Osteocyte (in vitro differentiated cells): ENCODE data around the gene CGA. TPM values are rescaled to one million over a fixed set of nuclear protein-coding genes. Genes with fewer than 3 reads are reported as not detected.

Experiments
- DNase-seq: peaks from one replicate; pipeline ENCODE4 v3.0.0; 2021; ENCODE audit warnings: mixed read lengths; ENCODE audit not compliant: unreplicated experiment; ENCODE audit errors: extremely low spot score
- H3K27ac Mint-ChIP-seq: one replicate; pipeline ENCODE4 v1.8.0; 2021; ENCODE audit warnings: mild to moderate bottlenecking, mixed read lengths; ENCODE audit not compliant: unreplicated experiment
- H3K27me3 Mint-ChIP-seq: one replicate; pipeline ENCODE4 v1.8.0; 2021; ENCODE audit warnings: mixed read lengths; ENCODE audit not compliant: unreplicated experiment
- H3K36me3 Mint-ChIP-seq: one replicate; pipeline ENCODE4 v1.8.0; 2021; ENCODE audit warnings: mixed read lengths; ENCODE audit not compliant: unreplicated experiment
- H3K4me1 Mint-ChIP-seq: one replicate; pipeline ENCODE4 v1.8.0; 2021; ENCODE audit warnings: mixed read lengths; ENCODE audit not compliant: unreplicated experiment
- H3K4me3 Mint-ChIP-seq: one replicate; pipeline ENCODE4 v1.8.0; 2021; ENCODE audit warnings: mild to moderate bottlenecking, moderate library complexity, mixed read lengths; ENCODE audit not compliant: unreplicated experiment
- H3K9me3 Mint-ChIP-seq: one replicate; pipeline ENCODE4 v1.8.0; 2021; ENCODE audit warnings: mixed read lengths; ENCODE audit not compliant: unreplicated experiment
- CTCF ChIP-seq: fragments of 200-600 bp; sonication (generic); IDR thresholded peaks from 2 replicates; pipeline ENCODE4 v1.5.0; 2021; ENCODE audit warnings: antibody characterized with exemption, mild to moderate bottlenecking, moderate library complexity
- total RNA-seq: library from RNA; stranded (reverse); gene quantifications from 2 replicates; pipeline ENCODE4 v1.2.1, GENCODE V29; 2021

Gene CGA
- total RNA-seq, 1 donor from 2014 or later: not detected

- no peaks in the 10 kb centered on the region for H3K9me3 Mint-ChIP-seq
- H3K4me1 Mint-ChIP-seq: no peaks in the 10 kb centered on the region
- no peak overlapping the region for H3K27ac Mint-ChIP-seq
- H3K36me3 Mint-ChIP-seq: no peaks in the 10 kb centered on the region
- H3K4me3 Mint-ChIP-seq: no peak overlapping the region
- no peak for DNase-seq
- H3K27me3 Mint-ChIP-seq: peaks cover 17% of the 10 kb centered on the region
- TF ChIP-seq CTCF: no peak
These were observed 29.2 kb upstream of the CGA start for GRCh38 chr6:87124074-87124473.

- no peaks in the 10 kb centered on the region for H3K36me3 Mint-ChIP-seq
- no peaks in the 10 kb centered on the region for H3K9me3 Mint-ChIP-seq
- DNase-seq: no peak
- no peak overlapping the region for H3K27ac Mint-ChIP-seq
- no peak overlapping the region for H3K4me3 Mint-ChIP-seq
- no peaks in the 10 kb centered on the region for H3K4me1 Mint-ChIP-seq
- H3K27me3 Mint-ChIP-seq: peaks cover 22% of the 10 kb centered on the region
- no peak for TF ChIP-seq CTCF
These were observed 27.6 kb upstream of the CGA start for GRCh38 chr6:87122477-87122876.

- no peaks in the 10 kb centered on the region for H3K36me3 Mint-ChIP-seq
- no peak overlapping the region for H3K4me3 Mint-ChIP-seq
- no peaks in the 10 kb centered on the region for H3K4me1 Mint-ChIP-seq
- DNase-seq: no peak
- no peaks in the 10 kb centered on the region for H3K9me3 Mint-ChIP-seq
- H3K27ac Mint-ChIP-seq: no peak overlapping the region
- TF ChIP-seq CTCF: no peak
- H3K27me3 Mint-ChIP-seq: peaks cover 45% of the 10 kb centered on the region
These were observed 23.1 kb upstream of the CGA start for GRCh38 chr6:87118054-87118453.

GRCh38 chr6:87116922-87117321 lies 22.0 kb upstream of the CGA start:
- no peak overlapping the region for H3K4me3 Mint-ChIP-seq
- H3K36me3 Mint-ChIP-seq: no peaks in the 10 kb centered on the region
- TF ChIP-seq CTCF: no peak

GRCh38 chr6:87115402-87116135 lies 20.7 kb upstream of the CGA start:
- Mint-ChIP-seq H3K27ac (no peak overlapping the region), H3K4me1 (no peaks in the 10 kb centered on the region), H3K4me3 (no peak overlapping the region), H3K9me3 (no peaks in the 10 kb centered on the region), H3K27me3 (peaks cover 60% of the 10 kb centered on the region), H3K36me3 (no peaks in the 10 kb centered on the region)
- TF ChIP-seq CTCF: no peak
- DNase-seq: no peak

More at GRCh38 chr6:87116922-87117321, 22.0 kb upstream of the CGA start:
- H3K27me3 Mint-ChIP-seq: peaks cover 54% of the 10 kb centered on the region
- no peak for DNase-seq
- H3K27ac Mint-ChIP-seq: no peak overlapping the region
- no peaks in the 10 kb centered on the region for H3K9me3 Mint-ChIP-seq
- no peaks in the 10 kb centered on the region for H3K4me1 Mint-ChIP-seq
